ENCODE measurements around the gene SLC35F6. TPM values are rescaled to one million over a fixed set of nuclear protein-coding genes. Genes with fewer than 3 reads are reported as not detected.
"Not testable (repeated sequence)": the region's sequence is repeated elsewhere in the genome, so short reads cannot be mapped to it uniquely, and the experiment has no call there.

The SLC35F6 gene
- polyA plus RNA-seq, 1 donor (not counting 4 experiments of a cell fraction or from before 2014, with no cell fraction given): 25.7 TPM

GRCh38 chr2:26745609-26746327 lies 18.3 kb upstream of the SLC35F6 start:
- FAIRE-seq (peak; percentile 52), DNase-seq (ENCODE audit: low read depth, low spot score) (no peak)
- Histone ChIP-seq H3K36me3 (ENCODE audit: control insufficient read depth in 2 of 2, extremely low read depth in 1 of 2, insufficient read depth in 2 of 2, low read length in 2 of 2) (no peaks in the 10 kb centered on the region), H3K4me1 (ENCODE audit: control insufficient read depth, extremely low read depth, insufficient read depth, low read length) (no peaks in the 10 kb centered on the region), H3K79me2 (ENCODE audit: control insufficient read depth, insufficient read depth, low read length) (no peaks in the 10 kb centered on the region), H3K4me3 (ENCODE audit: control insufficient read depth in 2 of 3, extremely low read depth in 1 of 3, insufficient read depth in 2 of 3, low read depth in 1 of 3, low read length in 3 of 3) (no peak overlapping the region), H4K20me1 (ENCODE audit: control insufficient read depth, extremely low read depth, insufficient read depth, low read length) (no peaks in the 10 kb centered on the region), H3K9ac (ENCODE audit: control insufficient read depth, extremely low read depth, insufficient read depth, low read length) (no peak overlapping the region), H2AFZ (ENCODE audit: control insufficient read depth, low read length) (no peak overlapping the region), H3K9me3 (ENCODE audit: control insufficient read depth, low read depth, low read length) (no peaks in the 10 kb centered on the region), H3K9me1 (ENCODE audit: control insufficient read depth, extremely low read depth, insufficient read depth, low read length) (no peaks in the 10 kb centered on the region), H3K27ac (ENCODE audit: control insufficient read depth, insufficient read depth, low read length) (no peak overlapping the region), H3K4me2 (ENCODE audit: control insufficient read depth, extremely low read depth, insufficient read depth, low read depth, low read length) (no peak overlapping the region), H3K27me3 (ENCODE audit: control insufficient read depth, extremely low read depth, insufficient read depth, low read length) (no peaks in the 10 kb centered on the region)
- dilution Hi-C loops (cut with MboI; ENCODE audit: extremely low pct_ligation_motif_present, low sequenced_read_pairs): no loop called here
- TF ChIP-seq CTCF (optimal IDR thresholded peaks at IDR 0.05 in 1 of 3, IDR thresholded peaks at IDR 0.05 in 1 of 3, conservative IDR thresholded peaks at IDR 0.05 in 1 of 3; ENCODE audit: extremely low read depth in 1 of 3, insufficient read depth in 2 of 3, low read length in 3 of 3): peak; percentile 86 to 95 (median 91)
- no peak for TF ChIP-seq EZH2 (IDR thresholded peaks at IDR 0.05; ENCODE audit: low read length)

- no peaks in the 10 kb centered on the region for H3K27me3 ChIP-seq (ENCODE audit: control insufficient read depth, extremely low read depth, insufficient read depth, low read length)
- H3K9me1 ChIP-seq (ENCODE audit: control insufficient read depth, extremely low read depth, insufficient read depth, low read length): no peaks in the 10 kb centered on the region
- H3K4me1 ChIP-seq (ENCODE audit: control insufficient read depth, extremely low read depth, insufficient read depth, low read length): no peaks in the 10 kb centered on the region
- no peak overlapping the region for H3K4me3 ChIP-seq (ENCODE audit: control insufficient read depth in 2 of 3, extremely low read depth in 1 of 3, insufficient read depth in 2 of 3, low read depth in 1 of 3, low read length in 3 of 3)
- DNase-seq (ENCODE audit: low read depth, low spot score): no peak
- H3K27ac ChIP-seq (ENCODE audit: control insufficient read depth, insufficient read depth, low read length): no peak overlapping the region
- no peak overlapping the region for H3K4me2 ChIP-seq (ENCODE audit: control insufficient read depth, extremely low read depth, insufficient read depth, low read depth, low read length)
- no peak overlapping the region for H3K9ac ChIP-seq (ENCODE audit: control insufficient read depth, extremely low read depth, insufficient read depth, low read length)
- H2AFZ ChIP-seq (ENCODE audit: control insufficient read depth, low read length): no peak overlapping the region
- dilution Hi-C loops (cut with MboI; ENCODE audit: extremely low pct_ligation_motif_present, low sequenced_read_pairs): no loop called here
- H3K79me2 ChIP-seq (ENCODE audit: control insufficient read depth, insufficient read depth, low read length): no peaks in the 10 kb centered on the region
- H3K9me3 ChIP-seq (ENCODE audit: control insufficient read depth, low read depth, low read length): no peaks in the 10 kb centered on the region
- FAIRE-seq: no peak
- TF ChIP-seq CTCF (optimal IDR thresholded peaks at IDR 0.05 in 1 of 3, IDR thresholded peaks at IDR 0.05 in 1 of 3, conservative IDR thresholded peaks at IDR 0.05 in 1 of 3; ENCODE audit: extremely low read depth in 1 of 3, insufficient read depth in 2 of 3, low read length in 3 of 3) (no peak), EZH2 (IDR thresholded peaks at IDR 0.05; ENCODE audit: low read length) (no peak)
- no peaks in the 10 kb centered on the region for H4K20me1 ChIP-seq (ENCODE audit: control insufficient read depth, extremely low read depth, insufficient read depth, low read length)
- no peaks in the 10 kb centered on the region for H3K36me3 ChIP-seq (ENCODE audit: control insufficient read depth in 2 of 2, extremely low read depth in 1 of 2, insufficient read depth in 2 of 2, low read length in 2 of 2)
Observed at GRCh38 chr2:26746934-26747333, 17.1 kb upstream of the SLC35F6 start.

GRCh38 chr2:26749787-26750420 lies 14.2 kb upstream of the SLC35F6 start:
- H4K20me1 ChIP-seq (ENCODE audit: control insufficient read depth, extremely low read depth, insufficient read depth, low read length); H3K9ac ChIP-seq (ENCODE audit: control insufficient read depth, extremely low read depth, insufficient read depth, low read length); H3K9me1 ChIP-seq (ENCODE audit: control insufficient read depth, extremely low read depth, insufficient read depth, low read length); DNase-seq (ENCODE audit: low read depth, low spot score); H3K4me3 ChIP-seq (ENCODE audit: control insufficient read depth in 2 of 3, extremely low read depth in 1 of 3, insufficient read depth in 2 of 3, low read depth in 1 of 3, low read length in 3 of 3); H3K4me2 ChIP-seq (ENCODE audit: control insufficient read depth, extremely low read depth, insufficient read depth, low read depth, low read length); H3K9me3 ChIP-seq (ENCODE audit: control insufficient read depth, low read depth, low read length); H3K27ac ChIP-seq (ENCODE audit: control insufficient read depth, insufficient read depth, low read length); H3K27me3 ChIP-seq (ENCODE audit: control insufficient read depth, extremely low read depth, insufficient read depth, low read length); H3K36me3 ChIP-seq (ENCODE audit: control insufficient read depth in 2 of 2, extremely low read depth in 1 of 2, insufficient read depth in 2 of 2, low read length in 2 of 2); H3K4me1 ChIP-seq (ENCODE audit: control insufficient read depth, extremely low read depth, insufficient read depth, low read length); FAIRE-seq; dilution Hi-C loops (cut with MboI; ENCODE audit: extremely low pct_ligation_motif_present, low sequenced_read_pairs); H2AFZ ChIP-seq (ENCODE audit: control insufficient read depth, low read length); H3K79me2 ChIP-seq (ENCODE audit: control insufficient read depth, insufficient read depth, low read length): not testable (repeated sequence)

All from keratinocyte (primary cell).